ENCODE data around the gene KLK11. TPM values are rescaled to one million over a fixed set of nuclear protein-coding genes. Genes with fewer than 3 reads are reported as not detected.

KLK11 gene
- total RNA-seq, 1 donor from 2014 or later, result not detected

GRCh38 chr19:50974702-50975556 lies 51.5 kb downstream of the KLK11 start:
- intact Hi-C loops (cut with micrococcal nuclease), result no loop called here

GRCh38 chr19:50972795-50973376 lies 53.5 kb downstream of the KLK11 start:
- intact Hi-C loops (cut with micrococcal nuclease), result no loop called here

Other genes starting within 250 kb of the KLK11 start
- not detected in 2 replicates for gene ACP4, start 236.2 kb downstream of the KLK11 start, total RNA-seq
- 1.1 and 1.6 TPM in 2 replicates for gene KLK1, start 202.8 kb downstream of the KLK11 start, total RNA-seq
- gene KLK15, start 193.0 kb downstream of the KLK11 start, total RNA-seq, result not detected in 2 replicates
- not detected in 2 replicates for gene KLK3, start 171.7 kb downstream of the KLK11 start, total RNA-seq
- gene KLK2, start 153.2 kb downstream of the KLK11 start, total RNA-seq, result 0.24 TPM in 1 of 2 replicates, not detected in the other
- not detected in 2 replicates for gene KLK4, start 115.2 kb downstream of the KLK11 start, total RNA-seq
- not detected in 2 replicates for gene KLK5, start 73.6 kb downstream of the KLK11 start, total RNA-seq
- gene KLK6, start 57.0 kb downstream of the KLK11 start, total RNA-seq, result not detected in 2 replicates
- gene KLK7, start 42.7 kb downstream of the KLK11 start, total RNA-seq, result not detected in 2 replicates
- not detected in 2 replicates for gene KLK8, start 25.0 kb downstream of the KLK11 start, total RNA-seq
- gene KLK10, start 6.9 kb downstream of the KLK11 start, total RNA-seq, result not detected in 2 replicates
- gene KLK12, start 8.4 kb upstream of the KLK11 start, total RNA-seq, result not detected in 2 replicates
- not detected in 2 replicates for gene KLK13, start 38.5 kb upstream of the KLK11 start, total RNA-seq
- gene KLK14, start 56.3 kb upstream of the KLK11 start, total RNA-seq, result 0.85 and 0.93 TPM in 2 replicates
- gene CTU1, start 81.8 kb upstream of the KLK11 start, total RNA-seq, result 8.2 and 9.1 TPM in 2 replicates
- gene SIGLEC9, start 98.3 kb upstream of the KLK11 start, total RNA-seq, result 0.12 and 0.29 TPM in 2 replicates
- gene SIGLEC7, start 115.7 kb upstream of the KLK11 start, total RNA-seq, result not detected in 2 replicates
- 8.5 and 10.4 TPM in 2 replicates for gene CD33, start 198.5 kb upstream of the KLK11 start, total RNA-seq
- gene SIGLECL1, start 224.5 kb upstream of the KLK11 start, total RNA-seq, result not detected in 2 replicates

All from T-helper 1 cell treated with Interleukin-12 subunit alpha and Interleukin-12 subunit beta and Interleukin-4 antibody, amounts not matched to agents 30 ng/mL and 1 ng/mL, for 36 hours (primary cell).